T-cell (primary cell): ENCODE results near the gene MSH4. TPM values are rescaled to one million over a fixed set of nuclear protein-coding genes. Genes with fewer than 3 reads are reported as not detected.
"Not testable (repeated sequence)": the region's sequence is repeated elsewhere in the genome, so short reads cannot be mapped to it uniquely, and the experiment has no call there.

Experiments used
- ATAC-seq, 4 experiments: fragments of 200-7000 bp in 3 of 4; fragments of 150-1000 bp in 1 of 4; cut with Tn5 transposase; replicated peaks in 1 of 4; 1 replicate in 3 of 4; 2 replicates in 1 of 4; pipeline ENCODE4 v1.10.0; 2021; ENCODE audit warnings: moderate library complexity in 3 of 4, mild to moderate bottlenecking in 2 of 4, moderate number of reproducible peaks in 1 of 4
- CTCF ChIA-PET, 2 donors: fragments of 300-600 bp; sonication (Branson Sonifier 250); formaldehyde crosslinking; loops; one replicate each; lab custom pipeline; 2022; ENCODE audit warnings: antibody characterized with exemption in 2 of 2; lab: Charles Lee
- POLR2A ChIA-PET, 2 donors: fragments of 300-600 bp; sonication (Branson Sonifier 250); formaldehyde crosslinking; loops; one replicate each; lab custom pipeline; 2022; ENCODE audit warnings: antibody characterized with exemption in 2 of 2; lab: Charles Lee
- DNase-seq, 35 experiments: peaks; one replicate each; pipeline versions ENCODE4 v3.0.0 to v3.0.0-alpha.2; 2013 to 2023
- H3K27ac ChIP-seq: one replicate; pipeline ENCODE4 v1.5.1; 2013; ENCODE audit warnings: low read length
- H3K27me3 ChIP-seq, 2 experiments: replicated peaks in 1 of 2; 1 replicate in 1 of 2; 2 replicates in 1 of 2; pipeline versions ENCODE4 v1.6.1 to v1.7.0; 2013; ENCODE audit warnings: low read length in 1 of 2, mixed read lengths in 1 of 2; ENCODE audit not compliant: control insufficient read depth in 2 of 2, insufficient read depth in 2 of 2; ENCODE audit errors: extremely low read depth in 1 of 2
- H3K36me3 ChIP-seq, 2 donors: 1 replicate in 1 of 2; 2 replicates in 1 of 2; pipeline versions ENCODE4 v1.6.1 to v1.7.0; 2013; ENCODE audit warnings: low read length in 1 of 2; ENCODE audit not compliant: control insufficient read depth in 2 of 2, insufficient read depth in 1 of 2; ENCODE audit errors: extremely low read depth in 1 of 2
- H3K4me1 ChIP-seq, 2 experiments: 1 replicate in 1 of 2; 2 replicates in 1 of 2; pipeline versions ENCODE4 v1.6.1 to v1.7.0; 2013; ENCODE audit warnings: low read length in 2 of 2, mixed read lengths in 1 of 2; ENCODE audit not compliant: insufficient read depth in 2 of 2, control insufficient read depth in 1 of 2; ENCODE audit errors: extremely low read depth in 1 of 2
- H3K4me3 ChIP-seq, 2 donors: 1 replicate in 1 of 2; 2 replicates in 1 of 2; pipeline versions ENCODE4 v1.5.1 to v1.7.0; 2013; ENCODE audit warnings: mild to moderate bottlenecking in 2 of 2, low read length in 1 of 2, moderate library complexity in 1 of 2; ENCODE audit not compliant: control insufficient read depth in 1 of 2; ENCODE audit errors: extremely low read depth in 1 of 2
- H3K9me3 ChIP-seq: 2 replicates; pipeline ENCODE4 v1.7.0; 2013
- H3K27ac Mint-ChIP-seq, 2 donors: one replicate each; pipeline ENCODE4 v1.8.0; 2020 to 2021; ENCODE audit warnings: mild to moderate bottlenecking in 2 of 2, mixed read lengths in 2 of 2
- H3K27me3 Mint-ChIP-seq, 2 donors: one replicate each; pipeline ENCODE4 v1.8.0; 2021 to 2022; ENCODE audit warnings: mixed read lengths in 2 of 2
- H3K36me3 Mint-ChIP-seq: one replicate; pipeline ENCODE4 v1.8.0; 2021; ENCODE audit warnings: mixed read lengths
- H3K4me1 Mint-ChIP-seq, 3 donors: one replicate each; pipeline ENCODE4 v1.8.0; 2020 to 2022; ENCODE audit warnings: mixed read lengths in 3 of 3, mild to moderate bottlenecking in 1 of 3
- H3K4me3 Mint-ChIP-seq, 3 donors: one replicate each; pipeline ENCODE4 v1.8.0; 2020 to 2022; ENCODE audit warnings: mild to moderate bottlenecking in 3 of 3, mixed read lengths in 3 of 3, moderate library complexity in 3 of 3
- H3K9me3 Mint-ChIP-seq, 3 donors: one replicate each; pipeline ENCODE4 v1.8.0; 2020 to 2022; ENCODE audit warnings: mixed read lengths in 3 of 3
- WGBS: methylation state at CpG from one replicate; pipeline ENCODE4 v1.1.5; 2013; ENCODE audit warnings: missing lambda C conversion rate; ENCODE audit not compliant: insufficient coverage; 5-methylcytosine and 5-hydroxymethylcytosine counted together
- total RNA-seq, 35 experiments: library from RNA in 6 of 35; stranded (reverse) in 6 of 35; fragments of 120-200 nt in 1 of 35; gene quantifications; one replicate each; pipeline versions ENCODE4 v1.2.1 to v1.2.4 and lab custom pipeline; 2013 to 2026

MSH4 gene
- total RNA-seq, 5 donors from 2014 or later (not counting 1 experiment from before 2014, with no cell fraction given): 0.41 to 0.54 (median 0.43) TPM; not detected in 1

DNA sequence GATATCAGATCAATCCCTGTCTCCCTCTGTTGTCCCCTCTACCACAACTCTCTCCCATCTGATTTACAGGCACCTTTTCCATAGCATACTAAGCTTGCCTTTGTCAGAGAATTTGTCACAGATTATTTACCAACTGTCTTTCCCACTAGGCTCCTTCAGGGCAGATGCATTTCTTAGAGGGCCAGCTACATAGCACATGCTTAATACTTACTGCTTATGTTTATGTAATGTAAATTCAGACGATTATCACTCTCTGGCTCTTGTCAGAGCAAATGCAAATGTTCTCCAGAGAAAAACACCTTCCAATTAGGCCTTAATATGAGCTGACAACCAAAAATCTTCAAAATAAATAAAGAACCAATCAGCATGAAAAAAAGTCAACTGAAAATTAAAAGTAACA lies 25.9 kb upstream of the MSH4 start:
- Histone ChIP-seq H3K36me3 (no peaks in the 10 kb centered on the region), H3K4me3 (no peak overlapping the region), H3K9me3 (no peaks in the 10 kb centered on the region), H3K27me3 (no peaks in the 10 kb centered on the region), H3K4me1 (no peaks in the 10 kb centered on the region), H3K27ac (no peak overlapping the region)
- Mint-ChIP-seq H3K27me3 (peaks cover 0 to 3% of the 10 kb centered on the region in 2 donors), H3K27ac (no peak overlapping the region), H3K4me3 (no peak overlapping the region), H3K4me1 (no peaks in the 10 kb centered on the region), H3K9me3 (no peaks in the 10 kb centered on the region), H3K36me3 (no peaks in the 10 kb centered on the region)
- no peak for ATAC-seq
- ChIA-PET POLR2A (interaction anchor here in 1 of 2 donors (0.6 kb wide), 1 partner anchor 33 kb away, joined by 3 read pairs; no protein-coding TSS in a partner anchor), CTCF (interaction anchor here in 1 of 2 donors (0.7 kb wide), 1 partner anchor 228 kb away, joined by 5 read pairs; no protein-coding TSS in a partner anchor)
- no peak for DNase-seq
- WGBS: no CpG with 5 or more reads among the region's 1 CpG

GRCh38 chr1:75771978-75772377 lies 24.7 kb upstream of the MSH4 start:
- H3K4me3 Mint-ChIP-seq: no peak overlapping the region
- CTCF ChIA-PET: no interaction called here
- no peak for ATAC-seq
- no peaks in the 10 kb centered on the region for H3K9me3 ChIP-seq
- no peak overlapping the region for H3K27ac Mint-ChIP-seq
- H3K27ac ChIP-seq: no peak overlapping the region
- POLR2A ChIA-PET: no interaction called here
- no peak for DNase-seq
- no peaks in the 10 kb centered on the region for H3K4me1 ChIP-seq
- no peaks in the 10 kb centered on the region for H3K27me3 ChIP-seq
- no peaks in the 10 kb centered on the region for H3K36me3 ChIP-seq
- WGBS: no CpG with 5 or more reads among the region's 3 CpGs
- H3K4me1 Mint-ChIP-seq: no peaks in the 10 kb centered on the region
- H3K9me3 Mint-ChIP-seq: no peaks in the 10 kb centered on the region
- peaks cover 0 to 3% of the 10 kb centered on the region in 2 donors for H3K27me3 Mint-ChIP-seq
- no peaks in the 10 kb centered on the region for H3K36me3 Mint-ChIP-seq
- no peak overlapping the region for H3K4me3 ChIP-seq

DNA sequence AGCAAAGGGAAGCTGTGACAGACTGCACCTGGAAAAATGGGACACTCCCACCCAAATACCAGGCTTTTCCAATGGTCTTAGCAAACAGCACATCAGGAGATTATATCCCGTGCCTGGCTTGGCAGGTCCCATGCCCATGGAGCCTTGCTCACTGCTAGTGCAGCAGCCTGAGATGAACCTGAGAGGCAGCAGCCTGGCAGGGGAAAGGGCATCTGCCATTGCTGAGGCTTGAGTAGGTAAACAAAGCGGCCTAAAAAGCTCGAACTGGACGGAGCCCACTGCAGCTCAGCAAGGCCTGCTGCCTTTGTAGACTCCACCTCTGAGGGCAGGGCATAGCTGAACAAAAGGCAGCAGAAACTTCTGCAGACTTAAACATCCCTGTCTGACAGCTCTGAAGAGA lies 18.9 kb upstream of the MSH4 start:
- H3K27ac ChIP-seq, ATAC-seq, POLR2A ChIA-PET, H3K27ac Mint-ChIP-seq, H3K4me3 Mint-ChIP-seq, H3K4me1 Mint-ChIP-seq, H3K9me3 Mint-ChIP-seq, H3K4me3 ChIP-seq, H3K27me3 ChIP-seq, H3K9me3 ChIP-seq, H3K36me3 Mint-ChIP-seq, H3K4me1 ChIP-seq, DNase-seq, CTCF ChIA-PET, H3K36me3 ChIP-seq: not testable (repeated sequence)
- H3K27me3 Mint-ChIP-seq: peaks cover 8 to 12% of the 10 kb centered on the region in 2 donors
- WGBS: 100% methylated on average over 4 of the region's 4 CpGs

DNA sequence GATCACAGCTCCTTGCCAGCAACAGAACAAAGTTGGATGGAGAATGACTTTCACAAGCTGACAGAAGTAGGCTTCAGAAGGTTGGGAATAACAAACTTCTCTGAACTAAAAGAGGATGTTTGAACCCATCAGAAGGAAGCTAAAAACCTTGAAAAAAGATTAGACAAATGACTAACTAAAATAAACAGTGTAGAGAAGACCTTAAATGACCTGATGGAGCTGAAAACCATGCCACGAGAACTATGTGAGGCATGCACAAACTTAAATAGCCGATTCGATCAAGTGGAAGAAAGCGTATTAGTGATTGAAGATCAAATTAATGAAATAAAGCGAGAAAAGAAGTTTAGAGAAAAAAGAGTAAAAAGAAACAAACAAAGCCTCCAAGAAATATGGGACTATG lies 18.0 kb upstream of the MSH4 start:
- WGBS: 100% methylated on average over 2 of the region's 5 CpGs
- H3K36me3 ChIP-seq, H3K27ac Mint-ChIP-seq: not testable (repeated sequence)

GRCh38 chr1:75780183-75780582 lies 16.5 kb upstream of the MSH4 start:
- ATAC-seq, H3K27me3 ChIP-seq, H3K36me3 ChIP-seq, H3K4me1 ChIP-seq, H3K4me3 ChIP-seq, CTCF ChIA-PET, DNase-seq, H3K9me3 Mint-ChIP-seq, H3K27ac Mint-ChIP-seq, H3K9me3 ChIP-seq, H3K36me3 Mint-ChIP-seq, POLR2A ChIA-PET, H3K4me1 Mint-ChIP-seq, H3K27ac ChIP-seq, H3K4me3 Mint-ChIP-seq: not testable (repeated sequence)
- peaks cover 8 to 10% of the 10 kb centered on the region in 2 donors for H3K27me3 Mint-ChIP-seq
- 75% methylated on average over 2 of the region's 4 CpGs for WGBS

More for the DNA sequence above, 18.0 kb upstream of the MSH4 start:
- H3K27ac ChIP-seq, H3K4me3 ChIP-seq, DNase-seq, H3K4me3 Mint-ChIP-seq, H3K4me1 ChIP-seq, ATAC-seq, POLR2A ChIA-PET, H3K9me3 Mint-ChIP-seq, H3K4me1 Mint-ChIP-seq, H3K36me3 Mint-ChIP-seq, H3K9me3 ChIP-seq, CTCF ChIA-PET, H3K27me3 ChIP-seq: not testable (repeated sequence)
- H3K27me3 Mint-ChIP-seq: peaks cover 8 to 12% of the 10 kb centered on the region in 2 donors

- Mint-ChIP-seq H3K4me3 (peak overlapping the region in 2 of 3 donors; percentile 25 to 42), H3K4me1 (peaks cover 26 to 38% (median 33%) of the 10 kb centered on the region in 3 donors), H3K27me3 (peaks cover 8 to 10% of the 10 kb centered on the region in 2 donors), H3K27ac (peak overlapping the region in 1 of 2 donors; percentile 64)
- H3K4me3 ChIP-seq, H3K36me3 Mint-ChIP-seq, H3K9me3 Mint-ChIP-seq, DNase-seq, H3K27me3 ChIP-seq, H3K36me3 ChIP-seq, H3K9me3 ChIP-seq, CTCF ChIA-PET, ATAC-seq: not testable (repeated sequence)
- Histone ChIP-seq H3K27ac (peak overlapping the region; percentile 82), H3K4me1 (peaks cover 17 to 18% of the 10 kb centered on the region in 2 experiments)
- POLR2A ChIA-PET: interaction anchor here in 1 of 2 donors (0.6 kb wide), 1 partner anchor 1458 kb away, joined by 5 read pairs; no protein-coding TSS in a partner anchor
- no CpG with 5 or more reads among the region's 4 CpGs for WGBS
Observed at GRCh38 chr1:75783920-75784319, 12.8 kb upstream of the MSH4 start.
